Measurements from ENCODE around the gene ZRANB2. TPM values are rescaled to one million over a fixed set of nuclear protein-coding genes. Genes with fewer than 3 reads are reported as not detected.

ZRANB2 gene, protein sequence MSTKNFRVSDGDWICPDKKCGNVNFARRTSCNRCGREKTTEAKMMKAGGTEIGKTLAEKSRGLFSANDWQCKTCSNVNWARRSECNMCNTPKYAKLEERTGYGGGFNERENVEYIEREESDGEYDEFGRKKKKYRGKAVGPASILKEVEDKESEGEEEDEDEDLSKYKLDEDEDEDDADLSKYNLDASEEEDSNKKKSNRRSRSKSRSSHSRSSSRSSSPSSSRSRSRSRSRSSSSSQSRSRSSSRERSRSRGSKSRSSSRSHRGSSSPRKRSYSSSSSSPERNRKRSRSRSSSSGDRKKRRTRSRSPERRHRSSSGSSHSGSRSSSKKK
- 45.0 TPM for total RNA-seq (ENCODE audit: insufficient read depth, low replicate concordance)

DNA sequence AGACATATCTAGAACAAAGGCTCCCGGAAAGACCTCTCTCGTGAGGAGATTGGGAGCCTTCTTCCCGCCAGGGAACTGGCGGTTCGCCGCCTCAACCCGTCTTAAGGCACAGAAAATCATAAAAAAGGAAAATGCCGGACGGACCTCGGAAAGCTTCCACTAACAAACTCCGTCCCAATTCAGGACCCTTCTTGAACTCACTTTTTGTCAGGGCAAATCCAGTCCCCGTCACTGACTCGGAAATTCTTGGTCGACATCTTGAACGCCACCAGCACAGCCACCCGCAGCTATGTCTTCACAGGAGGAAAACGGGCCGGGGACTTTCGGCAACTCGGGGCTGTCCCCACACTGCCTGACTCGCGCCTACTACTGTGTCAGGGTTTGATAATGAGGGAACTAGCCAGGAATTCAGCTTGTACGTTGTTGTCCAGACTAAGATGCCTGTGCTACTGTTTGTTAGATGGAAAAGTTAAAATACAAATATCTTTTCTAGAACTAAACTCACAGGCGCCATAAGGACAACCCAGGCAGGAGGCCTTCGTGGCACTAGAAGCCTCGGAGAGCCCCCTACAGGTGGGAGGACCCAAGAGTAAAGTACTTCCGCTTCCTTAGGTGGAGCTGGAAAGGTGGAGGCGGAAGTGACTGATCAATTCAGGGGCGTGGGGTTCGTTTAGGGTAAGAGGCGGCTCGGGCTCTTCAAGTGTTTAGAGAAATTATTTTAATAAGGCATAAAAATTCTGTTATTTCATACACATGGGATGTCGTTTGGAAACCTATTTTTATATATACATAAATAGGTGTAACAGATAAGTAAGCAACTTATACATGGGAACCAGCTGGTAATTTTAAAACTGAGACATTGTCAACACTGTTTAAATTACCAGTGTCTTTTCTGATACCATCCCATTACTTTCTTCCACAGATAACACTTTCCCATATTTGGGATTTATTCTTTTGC is at the start of gene ZRANB2:
ZRANB2 (minus strand) TSS at position 297 of the 958 bp plus-strand sequence; CDS start at position 257, 40 bp downstream.
- peak; percentile 98 for DNase-seq (ENCODE audit: low spot score)

DNA sequence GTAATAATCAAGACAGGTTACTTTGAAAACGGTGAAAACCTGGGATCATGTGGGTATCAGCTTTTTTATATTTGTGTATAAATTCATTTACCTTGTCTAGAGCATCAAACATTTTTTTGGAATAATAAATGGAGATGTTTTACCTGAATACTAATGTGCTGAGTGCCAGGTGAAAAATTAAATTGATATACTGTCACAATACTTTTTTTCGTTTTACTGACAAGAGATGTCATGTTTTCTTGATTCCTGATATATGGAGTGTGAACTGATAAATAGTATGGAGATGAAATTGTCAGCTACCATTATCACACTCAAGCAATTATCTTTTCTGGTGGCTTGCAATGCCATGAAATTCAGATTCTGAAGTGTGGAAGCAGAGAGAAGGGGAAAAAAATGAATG is 47.2 kb upstream of the ZRANB2 start:
- DNase-seq (ENCODE audit: low spot score): no peak

DNA sequence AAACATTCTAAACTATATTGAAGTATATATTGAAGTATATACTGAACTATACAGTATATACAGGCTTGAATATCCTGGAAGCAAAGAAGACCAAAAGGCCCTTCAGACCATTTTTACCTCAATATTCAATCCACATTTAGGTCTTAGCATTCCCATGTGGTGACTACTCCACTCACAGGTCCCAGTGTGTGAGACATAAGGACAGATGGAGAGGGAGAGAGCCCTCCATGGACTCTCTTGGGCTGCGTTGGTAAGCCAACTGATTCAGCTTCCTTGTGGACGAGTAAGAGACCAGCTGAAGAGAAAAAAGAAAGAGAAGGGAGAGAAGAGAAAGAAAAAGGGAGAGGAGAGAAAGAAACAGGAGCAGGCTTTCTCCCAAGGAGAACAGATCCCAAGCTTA is 37.3 kb upstream of the ZRANB2 start:
- no peak for DNase-seq (ENCODE audit: low spot score)

DNA sequence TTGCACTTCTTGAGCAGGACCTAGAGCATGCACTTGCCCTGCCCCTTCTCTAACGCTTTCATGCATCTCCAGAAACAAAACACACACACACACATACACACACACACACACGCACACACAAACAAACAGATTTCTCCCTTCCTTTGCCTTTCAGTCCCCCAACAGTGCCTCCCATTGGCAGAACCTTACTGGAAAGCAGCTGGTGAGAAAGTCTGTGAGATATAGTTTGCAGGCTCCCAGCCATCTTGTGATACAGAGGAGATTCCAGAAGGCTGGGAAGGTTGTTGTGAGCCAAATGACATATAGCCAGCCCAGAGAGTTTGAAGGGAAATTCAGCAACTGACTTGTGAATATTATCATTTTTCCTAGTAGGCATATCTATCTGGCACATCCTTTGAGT is 35.9 kb upstream of the ZRANB2 start:
- DNase-seq (ENCODE audit: low spot score): no peak

DNA sequence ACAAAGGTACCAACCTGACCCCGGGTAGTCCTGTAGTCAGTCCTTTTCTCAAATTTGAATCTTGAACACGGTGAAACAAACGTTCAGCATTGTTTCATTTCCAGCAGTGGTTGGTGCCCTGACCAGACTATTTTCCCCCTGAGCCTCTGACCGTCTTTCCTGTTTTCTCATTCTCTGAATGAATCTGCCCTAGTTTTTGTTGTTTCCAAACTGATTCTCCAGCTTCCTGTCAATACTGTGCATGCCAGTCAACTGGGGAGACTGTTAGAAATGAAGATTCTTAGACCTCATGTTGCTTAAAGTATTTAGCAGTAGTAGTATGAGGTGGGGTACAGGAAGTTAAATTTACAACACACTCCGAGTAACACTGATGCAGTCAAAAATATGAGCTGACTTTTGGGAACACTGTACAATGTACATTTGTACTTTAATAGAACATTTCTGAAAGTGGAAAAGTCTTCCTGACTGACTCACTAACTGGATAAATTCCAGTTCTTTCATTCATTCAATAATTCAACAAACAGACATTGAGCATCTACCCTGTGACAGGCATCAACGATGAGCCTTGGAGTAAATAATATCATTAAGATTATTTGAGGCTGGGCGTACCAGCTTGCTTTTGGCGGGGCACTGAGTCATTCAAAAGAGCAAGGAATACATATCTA is 26.0 kb upstream of the ZRANB2 start:
- no peak for DNase-seq (ENCODE audit: low spot score)

DNA sequence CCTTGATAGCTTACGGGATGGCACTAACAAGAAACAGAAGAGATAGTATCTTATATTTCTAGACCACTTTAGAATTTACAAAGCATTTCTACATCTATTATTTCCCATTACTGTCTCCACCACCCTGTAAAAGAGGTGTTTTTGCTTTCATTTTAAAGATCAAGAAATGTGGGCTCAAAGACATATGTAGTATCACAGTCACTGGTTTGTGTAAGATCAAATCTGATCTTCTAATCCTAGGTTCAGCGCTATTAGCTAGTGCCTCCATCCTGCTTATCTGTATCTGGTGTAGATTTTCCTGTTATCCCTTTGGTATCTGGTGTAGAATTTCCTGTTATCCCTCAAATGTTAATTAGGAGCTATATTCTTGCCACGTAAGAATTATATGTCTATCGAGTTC is 23.6 kb upstream of the ZRANB2 start:
- DNase-seq (ENCODE audit: low spot score): peak; percentile 5

DNA sequence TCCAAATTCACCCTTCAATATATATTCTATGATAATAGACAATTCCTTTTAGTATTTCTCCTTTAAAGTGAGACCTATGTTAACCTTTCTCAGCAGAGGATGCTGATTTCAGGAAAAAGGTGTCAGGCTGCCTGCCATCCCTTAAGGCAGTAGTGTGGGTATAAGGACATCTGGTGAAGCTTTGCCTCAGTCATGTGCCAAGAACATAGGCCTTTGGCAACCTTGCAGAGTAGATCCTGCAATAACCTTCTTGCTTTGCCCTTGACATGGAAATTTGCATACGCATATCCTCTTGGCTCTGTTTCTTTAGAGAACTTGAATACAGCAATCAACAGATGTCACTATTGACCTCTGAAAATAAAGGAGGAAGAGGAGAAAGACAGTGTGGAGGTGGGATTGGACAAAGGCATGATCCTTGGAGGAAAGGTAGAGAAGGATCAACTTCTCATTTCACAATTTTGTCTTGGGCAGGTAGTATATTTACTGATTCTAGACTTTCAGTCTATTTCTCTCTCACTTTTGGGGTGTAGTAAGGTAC is 21.1 kb upstream of the ZRANB2 start:
- DNase-seq (ENCODE audit: low spot score): no peak

DNA sequence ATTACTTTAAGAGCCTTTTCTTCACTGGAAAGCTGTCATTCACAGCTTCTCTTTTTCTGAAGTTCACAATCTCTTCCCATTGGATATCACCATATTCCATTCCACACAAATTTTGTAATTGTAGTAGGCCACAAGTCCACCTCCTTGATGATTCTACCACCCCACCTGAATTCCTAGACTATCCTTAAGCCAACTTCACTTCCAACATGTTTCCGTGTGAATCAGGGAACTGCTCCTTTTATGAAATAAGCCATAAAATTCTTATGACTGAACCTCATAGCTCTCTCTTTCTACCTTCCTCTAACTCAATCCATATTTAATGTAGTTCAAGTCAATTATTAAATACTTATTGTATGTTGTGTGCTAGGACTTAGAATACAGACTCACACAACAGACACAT is 16.6 kb upstream of the ZRANB2 start:
- no peak for DNase-seq (ENCODE audit: low spot score)

DNA sequence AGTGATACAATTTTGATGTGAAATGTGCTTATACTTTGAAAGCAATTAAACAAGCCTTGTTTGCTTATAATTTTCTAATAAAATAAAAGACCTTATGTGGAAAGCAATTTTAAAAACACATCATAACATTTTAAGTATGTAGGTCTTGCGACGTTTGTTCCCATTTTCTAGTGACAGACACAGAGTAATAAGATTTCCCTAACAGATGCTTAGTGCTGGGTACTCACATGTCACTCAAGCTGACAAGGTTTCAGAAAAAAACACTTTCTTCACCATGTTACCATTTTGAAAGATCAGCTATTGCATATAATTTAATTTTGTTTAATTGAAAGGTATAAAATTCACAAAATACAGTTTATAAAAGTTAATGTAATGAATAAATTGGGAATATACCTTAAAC is 14.1 kb upstream of the ZRANB2 start:
- DNase-seq (ENCODE audit: low spot score): no peak

DNA sequence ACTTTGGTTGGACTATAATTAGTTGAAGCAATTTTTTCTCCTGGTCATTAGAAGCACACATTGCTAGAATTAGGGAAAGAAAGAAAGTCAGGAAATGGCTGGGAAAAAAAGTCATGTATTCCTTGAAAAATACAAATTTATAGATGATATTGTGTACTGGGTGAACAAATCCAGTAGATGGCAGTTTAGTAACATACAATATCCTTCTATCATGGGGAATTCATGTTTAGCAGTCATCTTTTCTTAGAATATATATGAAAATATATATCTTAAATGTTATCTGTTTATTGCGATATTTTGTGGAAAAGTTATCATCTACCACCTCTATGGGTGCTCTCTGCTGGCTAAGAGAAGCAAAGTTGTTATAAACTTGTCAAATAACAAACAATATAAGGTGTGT is 13.1 kb upstream of the ZRANB2 start:
- peak; percentile 25 for DNase-seq (ENCODE audit: low spot score)

DNA sequence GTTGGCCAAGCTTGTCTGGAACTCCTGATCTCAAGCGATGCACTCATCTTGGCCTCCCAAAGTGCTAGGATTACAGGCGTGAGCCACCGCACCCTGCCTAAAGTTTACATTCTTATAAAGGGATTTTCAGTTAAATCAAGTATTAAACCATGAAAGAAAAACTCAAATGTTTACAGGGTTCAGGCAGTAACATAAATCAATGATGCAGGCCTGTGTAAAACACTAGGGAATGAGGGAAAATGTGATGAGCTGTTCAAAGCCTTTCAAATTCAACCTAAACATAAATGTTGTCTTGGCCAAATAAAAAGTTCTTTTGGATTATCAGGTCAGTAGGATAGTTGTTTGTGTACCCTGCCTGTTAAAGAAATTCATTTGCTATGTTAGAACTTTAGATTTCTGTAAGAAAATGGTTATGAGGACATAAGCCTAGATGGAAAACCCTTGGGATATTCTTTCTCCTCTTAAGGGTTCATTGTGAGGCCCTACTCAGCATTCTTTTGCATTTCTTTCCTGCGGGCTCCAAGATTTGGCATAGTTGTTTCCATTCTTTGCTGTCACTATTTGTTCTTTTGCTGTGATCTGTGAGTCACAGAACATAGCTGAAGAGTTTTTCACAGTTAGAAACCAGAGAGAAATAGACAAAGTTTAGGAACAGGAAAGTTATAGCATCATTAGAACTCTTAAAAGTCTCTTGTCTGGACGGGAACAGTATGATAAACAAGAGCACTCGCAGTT is 8.9 kb upstream of the ZRANB2 start:
- peak; percentile 33 for DNase-seq (ENCODE audit: low spot score)

DNA sequence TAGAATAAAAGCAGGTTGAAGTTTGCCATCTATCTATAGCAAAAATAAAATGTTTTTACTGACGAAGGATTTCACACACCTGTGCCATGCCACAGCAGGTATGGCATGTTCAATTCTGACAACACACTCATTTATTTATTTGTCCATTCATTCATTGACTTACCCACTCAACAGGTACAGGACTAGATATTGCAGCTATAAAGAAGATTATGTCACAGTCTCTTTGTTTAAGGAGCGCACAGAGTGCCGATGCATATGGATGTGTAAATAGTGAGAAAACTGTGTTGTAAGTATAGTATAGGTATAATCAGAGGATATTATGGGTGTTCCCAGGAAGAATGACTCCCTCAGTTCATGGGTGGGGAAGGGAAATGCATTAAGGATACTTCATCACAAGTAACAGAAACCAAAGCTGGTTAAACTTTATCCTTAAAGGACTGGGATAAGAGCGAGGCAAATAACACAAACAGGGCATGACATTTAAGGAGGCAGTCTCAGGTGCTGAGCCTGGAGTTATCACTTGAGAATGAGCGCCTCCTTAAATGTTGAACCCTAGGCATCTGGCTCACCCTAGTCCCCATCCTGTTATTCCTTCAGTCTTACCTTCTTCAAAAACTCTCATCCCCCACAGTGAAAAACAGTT is 7.9 kb upstream of the ZRANB2 start:
- no peak for DNase-seq (ENCODE audit: low spot score)

DNA sequence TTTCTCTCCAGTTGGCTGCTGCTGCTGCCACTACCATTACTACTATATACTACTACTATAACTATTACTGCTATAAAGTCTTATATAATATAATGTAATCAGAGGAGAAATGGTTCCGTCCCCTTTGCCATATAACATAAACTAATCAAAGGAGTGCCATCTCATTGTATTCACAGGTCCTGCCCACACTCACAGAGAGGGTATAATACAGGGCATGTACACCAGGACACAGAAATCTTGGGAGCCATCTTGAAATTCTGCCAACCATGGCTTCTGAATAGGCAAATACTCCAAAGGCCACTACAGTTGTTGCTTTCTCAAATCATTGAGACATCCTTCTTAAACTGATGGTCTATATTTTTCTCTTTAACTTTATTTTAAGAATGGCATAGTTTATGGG is 6.9 kb upstream of the ZRANB2 start:
- no peak for DNase-seq (ENCODE audit: low spot score)

DNA sequence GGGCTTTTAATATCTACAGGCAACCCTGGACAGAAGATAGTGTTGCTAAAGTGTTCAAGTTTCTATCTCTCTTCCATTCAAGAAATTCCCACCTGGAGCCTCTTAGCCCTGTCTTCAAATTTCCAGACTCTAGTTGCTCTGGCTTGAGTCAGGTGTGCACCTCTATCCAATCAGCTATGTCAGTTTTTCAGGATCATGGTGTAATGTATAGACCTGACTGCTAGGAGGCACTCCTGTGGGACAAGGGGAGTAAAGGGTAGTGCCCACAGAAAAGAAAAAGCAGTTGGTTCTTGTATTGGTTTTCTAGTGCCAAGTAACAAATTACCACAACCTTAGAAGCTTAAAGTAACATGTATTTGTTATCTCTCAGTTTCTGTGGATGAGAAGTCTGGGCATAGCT is 6.2 kb upstream of the ZRANB2 start:
- no peak for DNase-seq (ENCODE audit: low spot score)

DNA sequence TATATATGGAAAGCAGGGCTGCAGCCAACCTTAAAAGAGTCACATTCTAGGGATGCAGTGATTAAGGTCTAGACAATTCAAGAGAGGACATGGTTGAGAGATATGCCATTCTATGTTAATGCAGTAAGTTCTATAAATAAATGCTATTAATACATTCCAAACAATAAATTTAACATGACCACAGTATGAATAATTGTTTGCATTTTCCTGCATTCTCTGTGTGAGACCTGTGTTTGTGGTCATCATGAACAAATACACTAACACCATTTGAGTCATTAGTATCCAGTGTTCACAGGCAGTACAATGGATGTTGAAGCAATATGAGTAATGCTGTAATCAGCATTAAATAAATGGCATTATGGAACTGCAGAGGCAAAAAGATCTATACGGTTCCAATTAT is 5.5 kb upstream of the ZRANB2 start:
- DNase-seq (ENCODE audit: low spot score): no peak

DNA sequence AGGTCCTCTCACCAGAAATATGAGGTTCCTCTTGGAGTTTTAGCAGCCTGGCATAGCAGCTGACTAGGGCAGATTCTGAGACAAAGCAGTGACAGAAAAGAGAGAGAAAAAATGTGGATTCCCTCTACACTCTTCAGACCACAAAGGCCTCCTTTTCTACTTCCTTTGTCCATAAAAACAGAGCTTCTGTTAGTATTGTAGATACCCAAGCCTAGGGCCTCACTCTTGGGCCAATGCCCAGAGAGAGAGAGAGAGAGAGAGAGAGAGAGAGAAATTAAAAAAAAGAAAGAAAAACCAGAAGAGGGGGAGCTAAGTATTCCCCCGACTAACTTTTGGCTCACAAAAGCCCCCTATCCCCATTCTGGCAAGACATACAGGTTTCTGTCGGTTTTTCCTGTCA is 2.4 kb upstream of the ZRANB2 start:
- peak; percentile 4 for DNase-seq (ENCODE audit: low spot score)

DNA sequence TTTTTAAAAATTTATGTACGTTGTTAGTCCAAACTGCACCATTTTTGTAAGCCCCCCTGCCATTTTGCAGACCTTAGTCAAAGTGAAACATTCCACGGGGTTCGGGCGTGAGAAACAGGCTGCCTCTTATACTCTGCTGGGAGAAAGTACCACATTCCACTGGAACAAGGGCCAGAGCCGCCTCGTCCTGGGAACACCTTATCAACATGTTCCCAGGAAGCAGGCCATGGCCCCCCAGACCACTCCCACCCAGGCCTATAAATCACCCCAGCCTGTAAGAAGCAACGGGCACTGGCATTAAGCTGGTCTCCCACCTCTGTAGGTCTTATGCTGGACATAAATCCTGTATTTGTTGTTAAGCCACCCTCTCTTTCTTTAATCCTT is 854 bp upstream of the ZRANB2 start:
- peak; percentile 2 for DNase-seq (ENCODE audit: low spot score)

DNA sequence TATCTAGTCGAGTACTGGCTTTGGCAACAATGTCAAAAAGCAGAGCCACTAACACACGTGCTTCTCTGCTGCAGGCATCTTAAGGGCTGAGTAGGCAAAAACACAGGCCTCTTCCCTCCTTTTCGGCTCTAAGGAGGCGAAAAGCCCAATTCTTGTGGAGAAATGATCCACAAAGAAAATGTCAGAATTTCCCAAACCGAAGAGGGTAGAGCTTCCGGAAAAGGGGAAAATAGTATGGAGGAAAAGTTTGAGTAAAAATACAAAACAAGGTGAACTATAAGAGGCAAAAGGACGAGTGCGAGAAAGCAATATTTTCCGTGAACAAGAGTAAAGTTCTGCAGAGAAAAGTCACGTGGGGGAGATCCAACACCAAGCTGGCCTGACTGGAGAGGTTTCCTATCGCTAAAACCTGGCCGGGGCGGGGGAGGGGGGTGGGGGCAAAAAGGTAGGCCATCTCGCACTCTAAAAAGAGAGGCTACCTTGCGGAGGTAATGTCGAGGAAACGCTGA is 551 bp downstream of the ZRANB2 start:
- peak; percentile 34 for DNase-seq (ENCODE audit: low spot score)

DNA sequence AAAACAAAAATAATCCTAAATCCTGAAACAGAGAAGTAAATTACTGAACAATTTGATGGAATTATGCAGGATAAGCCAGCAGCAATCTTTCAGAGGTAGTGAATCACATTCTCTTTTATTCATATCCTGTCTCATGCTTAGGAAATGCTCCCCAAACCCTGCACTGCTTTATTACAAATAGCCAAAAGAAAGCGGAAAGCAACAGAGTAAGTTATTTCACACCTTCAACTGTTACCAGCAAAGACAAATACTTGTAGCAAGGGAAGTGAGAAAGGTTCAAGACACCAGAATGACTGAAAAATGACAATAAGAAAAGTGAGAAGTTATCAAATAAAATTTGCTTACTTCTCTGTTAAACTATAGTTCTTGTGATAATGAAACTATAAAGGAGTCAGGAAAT is 6.2 kb downstream of the ZRANB2 start:
- no peak for DNase-seq (ENCODE audit: low spot score)

DNA sequence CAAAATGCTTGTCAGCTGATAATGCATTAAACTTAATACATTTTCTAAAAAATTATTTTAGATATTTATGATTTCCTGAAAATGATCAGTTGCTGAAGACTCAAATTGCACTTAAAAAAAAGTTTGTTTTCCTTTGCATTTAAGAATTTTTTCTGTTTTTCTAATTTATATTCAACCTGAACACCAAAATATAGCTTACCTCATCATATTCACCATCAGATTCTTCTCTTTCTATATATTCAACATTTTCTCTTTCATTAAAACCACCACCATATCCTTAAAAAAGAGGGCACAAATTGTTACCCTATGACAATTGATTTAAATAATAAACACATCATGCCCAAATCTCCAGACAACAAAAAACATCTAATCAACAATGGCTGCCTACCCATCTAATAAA is 8.6 kb downstream of the ZRANB2 start:
- DNase-seq (ENCODE audit: low spot score): no peak

DNA sequence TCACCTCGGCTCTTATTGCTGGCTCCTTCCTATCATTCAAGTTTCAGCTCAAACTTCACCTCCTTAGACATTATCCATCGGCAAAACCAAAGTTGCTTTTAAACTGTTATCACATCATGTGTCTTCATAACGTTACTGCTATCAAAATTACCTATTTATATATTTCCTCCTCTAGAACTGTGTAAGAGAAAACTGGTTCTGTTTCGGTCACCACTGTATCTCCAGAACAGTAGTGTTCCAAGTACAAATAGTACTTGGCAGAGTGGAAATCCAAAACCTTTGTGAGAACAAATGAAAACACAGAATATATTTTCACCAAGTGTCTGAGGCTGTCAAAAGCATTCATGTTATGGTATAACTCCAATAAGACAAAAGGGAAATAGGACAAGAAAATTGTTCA is 9.1 kb downstream of the ZRANB2 start:
- no peak for DNase-seq (ENCODE audit: low spot score)

All from umbilical cord (tissue), 2 donors.